Neuron (in vitro differentiated cells): ENCODE results near the gene LCE3D.
"Not testable (repeated sequence)": the region's sequence is repeated elsewhere in the genome, so short reads cannot be mapped to it uniquely, and the experiment has no call there.

Experiments used
- H2AFZ ChIP-seq: one replicate; pipeline ENCODE4 v1.6.1; 2013; ENCODE audit warnings: low read depth, mild to moderate bottlenecking, inconsistent platforms, low read length, moderate library complexity
- H3K27me3 ChIP-seq: one replicate; pipeline ENCODE4 v1.6.1; 2013; ENCODE audit warnings: low read length; ENCODE audit not compliant: insufficient read depth
- H3K36me3 ChIP-seq: one replicate; pipeline ENCODE4 v1.6.1; 2013; ENCODE audit warnings: low read length; ENCODE audit not compliant: insufficient read depth
- H3K4me1 ChIP-seq: one replicate; pipeline ENCODE4 v1.6.1; 2013; ENCODE audit warnings: low read length; ENCODE audit not compliant: insufficient read depth
- H3K4me3 ChIP-seq: 2 replicates; pipeline ENCODE4 v1.5.1; 2013; ENCODE audit warnings: mild to moderate bottlenecking, low read length, moderate library complexity
- H3K9me3 ChIP-seq: one replicate; pipeline ENCODE4 v1.6.1; 2013; ENCODE audit warnings: low read length

LCE3D gene

GRCh38 chr1:152565535-152566215 lies 14.6 kb downstream of the LCE3D start:
- H3K27me3 ChIP-seq: no peaks in the 10 kb centered on the region
- H3K4me3 ChIP-seq: no peak overlapping the region
- H2AFZ ChIP-seq: no peak overlapping the region
- no peaks in the 10 kb centered on the region for H3K36me3 ChIP-seq
- H3K4me1 ChIP-seq: no peaks in the 10 kb centered on the region
- H3K9me3 ChIP-seq: no peaks in the 10 kb centered on the region

- H2AFZ ChIP-seq: no peak overlapping the region
- H3K36me3 ChIP-seq: no peaks in the 10 kb centered on the region
- H3K9me3 ChIP-seq: no peaks in the 10 kb centered on the region
- H3K4me3 ChIP-seq: no peak overlapping the region
- H3K4me1 ChIP-seq: no peaks in the 10 kb centered on the region
- H3K27me3 ChIP-seq: no peaks in the 10 kb centered on the region
Measured at GRCh38 chr1:152565115-152565514, 15.2 kb downstream of the LCE3D start.

DNA sequence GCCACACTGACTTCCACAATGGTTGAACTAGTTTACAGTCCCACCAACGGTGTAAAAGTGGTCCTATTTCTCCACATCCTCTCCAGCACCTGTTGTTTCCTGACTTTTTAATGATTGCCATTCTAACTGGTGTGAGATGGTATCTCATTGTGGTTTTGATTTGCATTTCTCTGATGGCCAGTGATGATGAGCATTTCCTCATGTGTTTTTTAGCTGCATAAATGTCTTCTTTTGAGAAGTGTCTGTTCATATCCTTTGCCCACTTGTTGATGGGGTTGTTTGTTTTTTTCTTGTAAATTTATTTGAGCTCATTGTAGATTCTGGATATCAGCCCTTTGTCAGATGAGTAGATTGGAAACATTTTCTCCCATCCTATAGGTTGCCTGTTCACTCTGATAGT lies 32.0 kb downstream of the LCE3D start:
- H3K27me3 ChIP-seq, H3K4me3 ChIP-seq, H2AFZ ChIP-seq, H3K4me1 ChIP-seq, H3K9me3 ChIP-seq, H3K36me3 ChIP-seq: not testable (repeated sequence)

- no peak overlapping the region for H3K4me3 ChIP-seq
- H2AFZ ChIP-seq: no peak overlapping the region
- H3K27me3 ChIP-seq: no peaks in the 10 kb centered on the region
- H3K36me3 ChIP-seq: no peaks in the 10 kb centered on the region
- no peaks in the 10 kb centered on the region for H3K9me3 ChIP-seq
- H3K4me1 ChIP-seq: no peaks in the 10 kb centered on the region
Measured at GRCh38 chr1:152546704-152547103, 33.6 kb downstream of the LCE3D start.

DNA sequence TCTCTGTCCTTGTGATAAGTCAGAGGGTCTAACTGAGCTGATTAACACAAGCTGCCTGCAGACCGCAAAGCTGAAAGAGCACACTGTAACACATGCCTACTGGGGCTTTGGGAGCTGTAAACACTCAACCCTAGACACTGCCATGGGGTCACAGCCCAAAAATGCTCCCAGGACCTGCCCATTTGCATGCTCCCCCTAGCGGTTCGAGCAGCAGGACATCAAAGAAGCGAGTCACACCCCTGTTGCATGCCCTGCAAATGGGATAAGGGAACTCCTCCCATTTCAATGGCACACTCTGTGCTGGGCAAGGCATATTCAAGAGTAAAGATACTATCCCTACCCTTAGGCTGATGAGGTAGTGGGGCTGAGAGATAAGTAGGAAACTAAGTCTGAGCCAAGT lies 36.5 kb downstream of the LCE3D start:
- H3K27me3 ChIP-seq: no peaks in the 10 kb centered on the region
- H3K36me3 ChIP-seq: no peaks in the 10 kb centered on the region
- no peaks in the 10 kb centered on the region for H3K9me3 ChIP-seq
- H3K4me1 ChIP-seq: no peaks in the 10 kb centered on the region
- no peak overlapping the region for H3K4me3 ChIP-seq
- H2AFZ ChIP-seq: no peak overlapping the region

DNA sequence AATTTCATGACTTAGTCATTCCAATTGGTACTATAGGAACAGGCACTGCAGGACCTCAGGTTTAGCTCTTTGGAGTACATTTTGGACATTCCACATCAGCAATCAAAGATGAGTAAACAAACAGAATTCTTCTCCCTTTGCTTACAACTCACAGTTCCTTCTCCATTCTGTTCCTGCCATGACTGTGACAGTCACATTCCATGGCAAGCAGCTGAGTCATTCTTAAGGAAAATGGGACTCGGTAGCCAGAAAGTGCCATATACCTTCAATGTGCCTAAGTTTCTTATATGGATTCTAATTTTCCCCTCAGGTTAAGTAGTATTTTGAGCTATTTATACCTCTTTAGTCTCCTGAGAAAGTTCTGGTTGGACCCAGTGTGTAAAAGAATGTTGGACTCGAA lies 40.4 kb downstream of the LCE3D start:
- no peaks in the 10 kb centered on the region for H3K27me3 ChIP-seq
- H3K9me3 ChIP-seq: no peaks in the 10 kb centered on the region
- no peak overlapping the region for H3K4me3 ChIP-seq
- H3K4me1 ChIP-seq: no peaks in the 10 kb centered on the region
- no peak overlapping the region for H2AFZ ChIP-seq
- no peaks in the 10 kb centered on the region for H3K36me3 ChIP-seq

DNA sequence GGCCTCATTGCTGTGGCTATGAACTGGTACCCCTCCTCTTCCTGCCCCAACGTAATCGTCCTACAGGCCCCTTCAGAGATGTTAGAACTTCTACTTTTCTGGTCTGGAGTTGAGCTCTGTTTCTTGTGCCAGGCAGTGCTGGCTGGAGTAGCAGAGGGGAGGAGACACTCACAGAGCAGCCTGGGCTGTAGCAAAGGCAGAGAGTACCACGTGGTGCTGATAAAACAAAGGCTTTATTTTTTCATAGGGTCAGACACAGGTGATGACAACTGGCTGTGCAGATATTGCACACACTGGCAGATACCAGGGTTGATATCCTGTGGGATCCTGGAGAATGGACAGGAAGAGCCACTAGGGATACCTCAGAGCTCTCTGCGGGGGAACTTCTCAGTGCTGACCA lies 42.8 kb downstream of the LCE3D start:
- H3K4me1 ChIP-seq: no peaks in the 10 kb centered on the region
- no peaks in the 10 kb centered on the region for H3K36me3 ChIP-seq
- H2AFZ ChIP-seq: no peak overlapping the region
- H3K9me3 ChIP-seq: no peaks in the 10 kb centered on the region
- H3K4me3 ChIP-seq: no peak overlapping the region
- H3K27me3 ChIP-seq: no peaks in the 10 kb centered on the region

GRCh38 chr1:152535774-152536173 lies 44.5 kb downstream of the LCE3D start:
- Histone ChIP-seq H3K27me3 (no peaks in the 10 kb centered on the region), H3K9me3 (no peaks in the 10 kb centered on the region)

DNA sequence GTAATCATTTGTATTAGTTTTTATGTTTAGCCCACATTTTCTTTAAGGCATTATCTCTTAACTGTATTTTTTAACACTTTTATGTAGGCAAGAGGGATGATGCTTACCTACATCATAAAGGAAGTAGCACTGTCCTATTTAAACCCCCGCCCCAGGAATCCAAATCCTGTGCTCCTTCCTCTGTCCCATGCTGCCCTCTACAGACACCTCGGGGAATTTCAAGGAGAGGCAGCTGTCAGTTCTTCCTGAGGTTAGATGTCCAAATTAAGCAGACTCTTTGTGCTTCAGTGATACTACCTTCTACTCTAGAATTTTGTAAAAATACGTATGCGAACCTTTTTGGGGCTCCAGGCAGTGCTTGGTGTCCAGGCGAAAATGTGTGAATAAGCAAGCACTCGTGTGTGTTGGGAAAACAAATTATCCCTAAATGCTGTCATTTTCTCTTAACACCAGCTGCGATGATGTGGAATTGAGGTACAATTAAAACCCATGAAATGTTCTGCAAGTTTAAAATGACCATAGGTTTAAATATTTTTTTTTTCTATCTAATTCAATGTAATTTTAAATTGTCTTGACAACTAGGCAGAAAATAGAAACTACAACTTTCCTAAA lies 46.9 kb downstream of the LCE3D start:
- H2AFZ ChIP-seq: no peak overlapping the region
- H3K4me3 ChIP-seq: no peak overlapping the region
- no peaks in the 10 kb centered on the region for H3K36me3 ChIP-seq
- no peaks in the 10 kb centered on the region for H3K9me3 ChIP-seq
- H3K4me1 ChIP-seq: no peaks in the 10 kb centered on the region
- H3K27me3 ChIP-seq: no peaks in the 10 kb centered on the region

More at GRCh38 chr1:152535774-152536173, 44.5 kb downstream of the LCE3D start:
- Histone ChIP-seq H3K4me3 (no peak overlapping the region), H3K4me1 (no peaks in the 10 kb centered on the region), H2AFZ (no peak overlapping the region), H3K36me3 (no peaks in the 10 kb centered on the region)
